Ascending aorta (tissue), 2 donors: ENCODE data around the gene CNPY4. TPM values are rescaled to one million over a fixed set of nuclear protein-coding genes. Genes with fewer than 3 reads are reported as not detected.

Experiments used
- DNase-seq, 2 donors: peaks; one replicate each; pipeline ENCODE4 v3.0.0-alpha.2; 2019; ENCODE audit warnings: low spot score in 2 of 2
- H3K27ac ChIP-seq, 2 donors: fragments of 200-600 bp; sonication (generic); one replicate each; pipeline ENCODE4 v1.5.1; 2016 to 2017; ENCODE audit warnings: mild to moderate bottlenecking in 1 of 2
- H3K27me3 ChIP-seq: fragments of 200-600 bp; sonication (generic); one replicate; pipeline ENCODE4 v1.5.1; 2017
- H3K36me3 ChIP-seq, 2 donors: fragments of 200-600 bp; sonication (generic); one replicate each; pipeline ENCODE4 v1.5.1; 2016
- H3K4me1 ChIP-seq, 2 donors: fragments of 200-600 bp; sonication (generic); one replicate each; pipeline ENCODE4 v1.5.1; 2016 to 2017; ENCODE audit warnings: mild to moderate bottlenecking in 1 of 2
- H3K4me3 ChIP-seq, 2 donors: fragments of 200-600 bp; sonication (generic); one replicate each; pipeline ENCODE4 v1.5.1; 2016 to 2017; ENCODE audit warnings: mild to moderate bottlenecking in 1 of 2
- H3K9me3 ChIP-seq, 2 donors: fragments of 200-600 bp; sonication (generic); one replicate each; pipeline ENCODE4 v1.5.1; 2016
- intact Hi-C: fragments of 100-400 bp; cut with DNase I; formaldehyde crosslinking; loops from one replicate; pipeline ENCODE4 v1.15.1; 2023
- total RNA-seq: library from RNA; depleted of rRNA; stranded (reverse); fragments of >200 nt; gene quantifications from one replicate; pipeline ENCODE4 v1.1.0, GENCODE V29; 2016
- TF ChIP-seq, protein P1 (sequence below), 3 experiments: fragments of 200-600 bp in 2 of 3; fragments of 450-650 bp in 1 of 3; sonication (generic) in 2 of 3; IDR thresholded peaks; one replicate each; pipeline ENCODE4 v1.5.1; 2016 to 2019; ENCODE audit warnings: antibody characterized with exemption in 3 of 3, mild to moderate bottlenecking in 1 of 3, moderate library complexity in 1 of 3

CNPY4 gene
- total RNA-seq, 1 donor from 2014 or later = 1.4 TPM

DNA sequence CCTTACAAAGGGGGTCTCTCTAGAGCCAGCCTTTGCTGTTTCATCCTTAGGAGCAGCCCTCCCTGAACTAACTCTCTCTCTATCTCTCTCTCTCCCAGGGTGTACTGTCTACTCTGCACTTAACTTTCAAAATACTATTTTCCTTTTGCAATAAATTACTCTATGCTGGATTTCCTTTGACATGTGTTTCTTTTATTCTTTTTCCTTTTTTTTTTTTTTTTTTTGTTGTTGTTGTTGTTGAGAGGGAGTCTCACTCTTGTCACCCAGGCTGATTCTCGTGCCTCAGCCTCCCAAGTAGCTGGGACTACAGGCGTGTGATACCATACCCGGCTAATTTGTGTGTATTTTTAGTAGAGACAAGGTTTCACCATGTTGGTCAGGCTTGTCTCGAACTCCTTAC, 36.5 kb upstream of the CNPY4 start:
- Histone ChIP-seq H3K4me3 (no peak overlapping the region), H3K4me1 (peaks cover 0 to 26% of the 10 kb centered on the region in 2 donors), H3K27me3 (no peaks in the 10 kb centered on the region), H3K36me3 (peaks cover 5 to 9% of the 10 kb centered on the region in 2 donors), H3K9me3 (no peaks in the 10 kb centered on the region), H3K27ac (no peak overlapping the region)
- TF ChIP-seq, protein P1, sequence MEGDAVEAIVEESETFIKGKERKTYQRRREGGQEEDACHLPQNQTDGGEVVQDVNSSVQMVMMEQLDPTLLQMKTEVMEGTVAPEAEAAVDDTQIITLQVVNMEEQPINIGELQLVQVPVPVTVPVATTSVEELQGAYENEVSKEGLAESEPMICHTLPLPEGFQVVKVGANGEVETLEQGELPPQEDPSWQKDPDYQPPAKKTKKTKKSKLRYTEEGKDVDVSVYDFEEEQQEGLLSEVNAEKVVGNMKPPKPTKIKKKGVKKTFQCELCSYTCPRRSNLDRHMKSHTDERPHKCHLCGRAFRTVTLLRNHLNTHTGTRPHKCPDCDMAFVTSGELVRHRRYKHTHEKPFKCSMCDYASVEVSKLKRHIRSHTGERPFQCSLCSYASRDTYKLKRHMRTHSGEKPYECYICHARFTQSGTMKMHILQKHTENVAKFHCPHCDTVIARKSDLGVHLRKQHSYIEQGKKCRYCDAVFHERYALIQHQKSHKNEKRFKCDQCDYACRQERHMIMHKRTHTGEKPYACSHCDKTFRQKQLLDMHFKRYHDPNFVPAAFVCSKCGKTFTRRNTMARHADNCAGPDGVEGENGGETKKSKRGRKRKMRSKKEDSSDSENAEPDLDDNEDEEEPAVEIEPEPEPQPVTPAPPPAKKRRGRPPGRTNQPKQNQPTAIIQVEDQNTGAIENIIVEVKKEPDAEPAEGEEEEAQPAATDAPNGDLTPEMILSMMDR (IDR thresholded peaks at IDR 0.05) = no peak
- intact Hi-C loops = loop anchor here (5.0 kb wide), 2 partner anchors 91 to 166 kb away; partner anchors contain the start of gene TRIM4
- DNase-seq = no peak

DNA sequence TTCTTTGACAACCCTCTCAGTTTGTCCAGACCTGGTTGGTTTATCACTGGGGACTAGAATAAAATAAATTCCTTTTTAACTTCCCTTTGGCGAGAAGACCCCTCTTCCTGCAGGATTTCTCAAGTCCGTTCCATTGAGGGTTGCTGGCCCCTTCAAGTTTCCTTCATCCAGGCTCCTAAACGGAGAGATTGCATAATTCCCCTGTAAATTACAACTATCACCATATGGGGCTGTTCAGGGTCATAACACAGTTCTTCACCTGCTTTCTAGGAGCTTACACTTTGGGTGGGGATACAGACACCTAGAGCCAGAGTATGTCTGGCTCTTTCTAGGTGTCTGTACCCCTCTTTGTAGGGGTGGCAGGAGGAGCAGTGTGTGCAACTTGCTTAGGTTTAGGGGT, 33.9 kb upstream of the CNPY4 start:
- intact Hi-C loops = no loop called here
- Histone ChIP-seq H3K4me1 (peaks cover 7 to 23% of the 10 kb centered on the region in 2 donors), H3K36me3 (peaks cover 0 to 5% of the 10 kb centered on the region in 2 donors), H3K4me3 (no peak overlapping the region), H3K9me3 (no peaks in the 10 kb centered on the region), H3K27ac (no peak overlapping the region), H3K27me3 (no peaks in the 10 kb centered on the region)
- TF ChIP-seq, protein P1 (IDR thresholded peaks at IDR 0.05) = no peak
- DNase-seq = no peak

DNA sequence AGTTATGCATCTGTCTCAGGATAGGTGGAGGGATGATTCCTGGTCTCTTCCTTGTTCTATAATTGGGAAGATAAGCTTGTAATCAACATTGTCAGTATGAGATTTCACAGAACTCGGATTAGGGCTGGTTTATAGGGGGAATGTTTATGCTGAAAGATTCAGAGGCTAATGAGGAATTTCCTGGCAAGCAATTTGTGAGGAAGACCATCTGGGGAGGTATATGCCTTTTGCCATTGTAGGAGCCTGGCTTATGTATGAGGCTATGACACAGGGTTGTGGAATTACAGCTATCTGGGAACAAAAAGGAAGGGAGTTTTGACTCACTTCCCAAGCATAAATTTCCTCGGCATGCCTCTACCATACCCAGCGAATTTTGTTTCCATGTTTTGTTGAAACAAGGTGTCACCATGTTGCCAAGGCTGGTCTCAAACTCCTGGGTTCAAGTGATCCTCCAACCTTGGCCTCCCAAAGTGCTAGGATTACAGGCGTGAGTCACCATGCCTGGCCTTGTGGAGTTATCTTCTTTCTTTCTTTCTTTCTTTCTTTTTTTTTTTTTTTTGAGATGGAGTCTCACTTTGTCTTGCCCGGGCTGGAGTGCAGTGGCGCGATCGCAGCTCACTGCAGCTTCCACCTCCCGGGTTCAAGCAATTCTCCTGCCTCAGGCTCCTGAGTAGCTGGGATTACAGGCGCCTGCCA, 32.2 kb upstream of the CNPY4 start:
- TF ChIP-seq, protein P1 (IDR thresholded peaks at IDR 0.05) = no peak
- H3K9me3 ChIP-seq = no peaks in the 10 kb centered on the region
- H3K4me3 ChIP-seq = no peak overlapping the region
- H3K36me3 ChIP-seq = peaks cover 16 to 22% of the 10 kb centered on the region in 2 donors
- no peak for DNase-seq
- no peak overlapping the region for H3K27ac ChIP-seq
- intact Hi-C loops = no loop called here
- H3K27me3 ChIP-seq = no peaks in the 10 kb centered on the region
- peaks cover 7 to 17% of the 10 kb centered on the region in 2 donors for H3K4me1 ChIP-seq

DNA sequence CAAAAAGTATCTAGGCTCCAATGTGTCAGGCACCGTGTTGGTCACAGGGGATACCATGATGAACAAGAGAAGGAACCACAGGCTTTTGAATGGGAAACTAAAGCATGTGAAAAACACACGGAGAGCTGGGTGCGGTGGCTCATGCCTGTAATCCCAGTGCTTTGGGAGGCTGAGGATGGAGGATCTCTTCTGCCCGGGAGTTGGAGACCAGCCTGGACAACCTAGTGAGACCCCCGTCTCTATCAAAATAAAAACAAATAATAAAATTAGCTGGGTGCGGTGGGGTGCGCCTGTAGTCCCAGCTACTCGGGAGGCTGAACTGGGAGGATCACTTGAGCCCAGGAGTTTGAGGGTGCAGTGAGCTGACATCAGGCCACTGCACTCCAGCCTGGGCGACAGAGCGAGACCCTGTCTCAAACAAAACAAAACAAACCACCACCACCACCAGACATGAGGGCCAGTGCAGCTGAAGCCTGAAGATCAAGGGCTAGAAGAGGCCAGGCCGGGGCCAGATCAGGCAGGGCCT, 31.3 kb upstream of the CNPY4 start:
- Histone ChIP-seq H3K9me3 (no peaks in the 10 kb centered on the region), H3K4me3 (peak overlapping the region; percentile 79 to 88), H3K27ac (peak overlapping the region; percentile 77 to 82), H3K27me3 (no peaks in the 10 kb centered on the region), H3K36me3 (peaks cover 26 to 31% of the 10 kb centered on the region in 2 donors), H3K4me1 (peaks cover 7 to 10% of the 10 kb centered on the region in 2 donors)
- TF ChIP-seq, protein P1 (IDR thresholded peaks at IDR 0.05) = no peak
- no peak for DNase-seq
- intact Hi-C loops = no loop called here

DNA sequence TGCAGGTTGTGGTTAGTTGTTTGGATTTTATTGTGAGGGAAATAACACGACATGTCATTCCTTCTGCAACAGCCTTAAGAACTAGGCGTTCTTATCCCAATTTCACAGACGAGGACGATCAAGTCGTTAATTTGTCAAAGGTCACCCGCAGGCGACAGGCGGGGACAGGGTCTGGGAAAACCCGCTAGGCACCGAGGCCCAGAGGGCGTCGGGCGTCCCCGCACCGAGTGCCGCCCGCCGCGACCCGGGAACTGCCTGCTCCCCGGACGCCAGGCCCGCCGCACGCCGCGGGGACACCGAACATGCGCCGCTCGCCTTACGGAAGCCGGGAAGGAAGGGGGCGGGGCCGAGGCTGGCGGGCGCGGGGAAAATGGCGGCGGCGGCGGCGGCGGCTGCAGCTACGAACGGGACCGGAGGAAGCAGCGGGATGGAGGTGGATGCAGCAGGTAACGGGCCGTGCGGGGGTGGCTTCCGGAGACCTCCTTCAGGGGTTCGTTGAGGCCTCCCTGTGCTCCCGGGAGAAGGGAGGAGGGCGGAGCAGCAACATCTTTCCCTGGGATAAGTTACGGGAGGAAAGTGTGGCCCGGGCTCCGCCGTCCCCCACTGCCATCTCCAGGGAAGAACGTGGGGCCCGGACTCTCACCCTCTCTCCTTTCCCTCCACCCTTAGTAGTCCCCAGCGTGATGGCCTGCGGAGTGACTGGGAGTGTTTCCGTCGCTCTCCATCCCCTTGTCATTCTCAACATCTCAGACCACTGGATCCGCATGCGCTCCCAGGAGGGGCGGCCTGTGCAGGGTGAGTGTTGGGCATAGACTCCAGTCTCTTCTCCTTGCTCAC, 30.6 kb upstream of the CNPY4 start, which contains the start of gene COPS6:
Gene COPS6 (plus strand): TSS at position 349 of the 837 bp plus-strand sequence. CDS start 22 bp downstream, at position 371.
- no peaks in the 10 kb centered on the region for H3K27me3 ChIP-seq
- H3K36me3 ChIP-seq = peaks cover 29 to 38% of the 10 kb centered on the region in 2 donors
- no peaks in the 10 kb centered on the region for H3K9me3 ChIP-seq
- TF ChIP-seq, protein P1 (IDR thresholded peaks at IDR 0.05) = no peak
- DNase-seq = peak; percentile 24 to 91
- H3K4me1 ChIP-seq = peaks cover 7 to 10% of the 10 kb centered on the region in 2 donors
- peak within 1 kb of the TSS; percentile 77 to 82 for H3K27ac ChIP-seq
- intact Hi-C loops = no loop called here
- peak within 1 kb of the TSS; percentile 79 to 88 for H3K4me3 ChIP-seq
